HG03095 (cell line): ENCODE data around the gene CCNO.

ENCODE experiments used
- ATAC-seq: cut with Tn5 transposase; IDR thresholded peaks from one replicate; pipeline ENCODE4 v1.9.1; 2021; ENCODE audit warnings: moderate library complexity; ENCODE audit not compliant: unreplicated experiment

CCNO gene, protein sequence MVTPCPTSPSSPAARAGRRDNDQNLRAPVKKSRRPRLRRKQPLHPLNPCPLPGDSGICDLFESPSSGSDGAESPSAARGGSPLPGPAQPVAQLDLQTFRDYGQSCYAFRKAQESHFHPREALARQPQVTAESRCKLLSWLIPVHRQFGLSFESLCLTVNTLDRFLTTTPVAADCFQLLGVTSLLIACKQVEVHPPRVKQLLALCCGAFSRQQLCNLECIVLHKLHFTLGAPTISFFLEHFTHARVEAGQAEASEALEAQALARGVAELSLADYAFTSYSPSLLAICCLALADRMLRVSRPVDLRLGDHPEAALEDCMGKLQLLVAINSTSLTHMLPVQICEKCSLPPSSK

DNA sequence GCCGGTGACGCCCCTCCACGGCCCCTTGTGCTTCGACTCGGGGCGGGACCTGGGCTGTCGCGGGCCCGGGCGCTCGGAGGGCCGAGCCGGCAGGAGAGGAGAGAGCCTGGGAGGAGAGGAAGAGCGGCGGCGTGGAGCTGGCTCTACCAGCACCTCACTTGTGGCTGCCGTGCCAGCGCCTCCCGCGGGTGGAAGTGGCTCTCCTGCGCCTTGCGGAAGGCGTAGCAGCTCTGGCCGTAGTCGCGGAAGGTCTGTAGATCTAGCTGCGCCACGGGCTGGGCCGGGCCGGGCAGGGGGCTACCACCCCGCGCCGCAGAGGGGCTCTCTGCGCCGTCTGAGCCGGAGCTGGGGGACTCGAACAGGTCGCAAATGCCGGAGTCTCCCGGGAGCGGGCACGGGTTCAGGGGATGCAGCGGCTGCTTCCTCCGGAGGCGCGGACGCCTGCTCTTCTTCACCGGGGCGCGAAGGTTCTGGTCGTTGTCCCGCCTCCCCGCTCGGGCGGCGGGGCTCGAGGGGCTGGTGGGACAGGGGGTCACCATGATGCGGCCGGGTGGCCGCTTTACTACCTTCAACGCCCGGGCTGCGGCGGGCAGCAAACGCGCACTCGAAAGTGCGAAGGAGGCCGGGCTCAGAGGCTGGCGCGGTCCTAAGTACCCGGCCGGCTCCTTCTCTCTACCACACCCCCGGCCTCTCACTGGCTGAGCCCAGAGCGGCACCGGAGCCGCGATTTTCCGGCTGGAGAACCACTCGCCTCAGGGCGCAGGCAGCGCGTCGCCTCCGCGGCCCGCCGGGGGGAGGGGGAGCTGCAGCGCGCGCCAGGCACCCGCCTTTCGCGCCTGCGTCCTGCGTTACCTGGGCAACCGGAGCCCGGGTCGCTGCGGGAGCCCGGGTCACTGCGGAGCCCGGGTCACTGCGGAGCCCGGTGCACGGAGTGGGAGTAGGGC lies at the start of gene CCNO:
Gene CCNO, minus strand, starts transcription at position 624 of the 944 bp plus-strand sequence. Its CDS starts 85 bp downstream, at position 539.
- ATAC-seq, result peak; percentile 72

DNA sequence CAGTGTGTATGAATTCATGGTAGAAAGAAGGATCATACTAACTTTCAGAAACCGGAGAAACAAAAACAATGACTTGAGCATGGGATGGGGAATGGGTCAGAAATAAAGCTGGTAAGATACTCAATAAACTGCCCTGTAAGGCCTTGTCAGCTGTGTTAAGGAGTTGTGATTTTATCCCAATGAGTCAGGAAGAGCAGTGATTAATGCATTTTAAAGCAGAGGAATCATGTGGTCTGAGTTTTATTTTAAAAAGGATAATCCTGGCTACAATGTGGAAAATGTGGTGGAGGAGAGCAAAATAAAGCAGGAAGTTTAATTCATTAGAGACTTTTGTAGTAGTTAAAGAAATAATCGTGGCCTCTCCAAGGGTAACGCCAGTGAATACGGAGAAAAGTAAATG lies 45.4 kb upstream of the CCNO start:
- ATAC-seq, result no peak

DNA sequence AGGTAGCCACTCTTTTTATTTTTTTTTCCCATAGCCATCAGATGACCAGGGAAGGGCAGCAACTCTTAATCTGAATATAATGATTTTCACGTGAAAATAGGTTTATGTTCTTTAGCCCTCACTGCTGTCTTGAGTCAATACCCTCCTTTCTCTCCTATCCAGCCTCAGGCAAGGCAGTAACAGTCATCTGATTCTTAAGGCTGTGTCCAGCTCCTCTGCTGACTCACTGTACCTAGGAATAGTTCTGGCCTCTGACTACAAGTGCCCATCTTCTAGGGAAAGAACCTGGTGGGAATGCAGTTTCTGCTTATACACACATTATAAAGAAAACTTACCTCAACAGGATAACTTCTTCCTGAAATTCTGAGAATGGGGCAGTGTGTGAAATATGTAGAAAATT lies 43.4 kb upstream of the CCNO start:
- no peak for ATAC-seq

DNA sequence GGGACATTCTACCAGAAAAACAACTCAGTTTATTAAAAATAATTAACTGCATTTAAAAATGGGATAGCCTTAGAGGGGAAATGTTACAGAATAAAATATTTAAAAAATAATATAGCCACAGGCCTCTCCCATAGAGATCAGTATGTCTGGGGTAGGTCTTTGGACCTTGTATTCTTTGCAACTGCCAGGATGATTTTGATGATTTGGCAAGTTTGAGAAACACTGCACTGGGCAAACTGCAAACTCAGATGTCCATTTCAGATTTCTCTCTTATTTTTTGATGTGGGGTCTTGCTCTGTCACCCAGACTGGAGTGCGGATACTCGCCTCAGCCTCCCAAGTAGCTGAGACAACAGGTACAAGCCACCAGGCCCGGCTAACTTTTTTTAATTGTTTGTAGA lies 24.9 kb upstream of the CCNO start:
- ATAC-seq, result no peak

DNA sequence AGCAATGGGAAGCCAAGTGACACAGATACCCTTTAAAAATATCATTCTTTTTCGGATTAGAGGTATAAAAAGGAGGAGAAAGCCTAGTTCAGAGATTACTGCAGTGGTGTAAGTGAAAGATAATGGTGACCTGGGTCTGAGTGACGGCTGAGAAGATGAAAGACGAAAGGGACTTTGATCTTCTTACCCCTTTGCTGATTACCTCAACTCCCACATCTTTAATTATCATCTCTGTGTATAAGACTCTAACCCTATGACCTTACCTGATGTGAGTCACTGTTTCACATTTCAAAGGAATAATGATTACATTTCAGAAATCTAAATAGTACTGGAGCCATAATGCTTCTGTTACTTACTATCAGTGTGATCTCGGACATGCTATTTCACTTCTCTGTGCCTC lies 21.4 kb upstream of the CCNO start:
- no peak for ATAC-seq

DNA sequence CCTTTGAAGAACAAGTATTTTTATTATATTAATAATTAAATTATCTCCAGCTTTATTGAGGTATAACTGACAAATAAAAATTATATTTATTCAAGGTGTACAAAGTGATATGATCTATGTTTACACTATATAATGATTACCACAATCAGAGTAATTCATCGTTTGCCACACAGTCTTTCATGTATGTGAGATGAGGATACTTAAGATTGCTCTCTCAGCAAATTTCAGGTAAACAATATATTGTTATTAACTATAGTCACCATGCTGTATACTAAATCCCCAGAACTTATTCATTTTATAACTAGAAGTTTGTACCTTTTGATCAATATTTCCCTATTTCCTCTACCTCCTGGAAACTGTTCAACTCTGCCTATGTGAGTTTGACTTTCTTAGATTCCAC lies 16.7 kb upstream of the CCNO start:
- no peak for ATAC-seq

DNA sequence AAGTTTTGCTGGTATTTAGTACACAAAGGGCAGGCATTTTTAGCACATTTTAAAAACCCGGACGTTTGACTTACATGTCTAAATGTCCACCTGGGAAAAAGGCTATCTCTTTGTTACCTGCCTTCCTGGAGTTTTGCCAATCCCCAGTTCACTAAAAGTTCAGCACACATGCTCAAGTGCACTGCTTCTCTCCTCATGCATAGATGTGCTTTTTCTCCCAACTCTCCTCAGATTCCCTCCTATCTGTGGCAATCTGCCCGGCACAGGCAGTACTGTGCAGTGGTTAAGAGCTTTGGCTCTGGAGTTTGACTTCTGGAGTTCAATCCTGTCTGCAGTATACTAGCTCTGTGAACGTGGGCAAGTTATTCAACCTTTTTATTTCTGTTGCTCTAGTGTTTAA lies 8.3 kb upstream of the CCNO start:
- ATAC-seq, result no peak

DNA sequence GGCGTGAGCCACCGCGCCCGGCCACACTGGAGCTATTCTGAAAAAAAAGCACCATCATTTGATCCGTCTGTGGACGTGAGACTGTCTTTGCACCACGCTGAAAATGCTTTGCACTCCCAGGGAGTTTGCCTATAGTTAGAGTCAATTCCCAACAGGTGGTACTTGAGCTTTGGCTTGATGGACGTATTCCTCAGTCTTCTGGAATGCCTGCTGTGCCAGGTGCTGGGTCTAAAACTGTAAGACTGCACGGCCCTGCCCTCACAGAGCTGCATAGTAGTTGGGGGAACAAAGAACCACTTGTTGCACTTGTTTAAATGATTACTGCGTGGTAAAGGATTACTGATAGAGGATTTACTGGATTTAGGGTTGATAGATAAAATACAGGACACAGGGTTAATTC lies 3.4 kb upstream of the CCNO start:
- ATAC-seq, result no peak

DNA sequence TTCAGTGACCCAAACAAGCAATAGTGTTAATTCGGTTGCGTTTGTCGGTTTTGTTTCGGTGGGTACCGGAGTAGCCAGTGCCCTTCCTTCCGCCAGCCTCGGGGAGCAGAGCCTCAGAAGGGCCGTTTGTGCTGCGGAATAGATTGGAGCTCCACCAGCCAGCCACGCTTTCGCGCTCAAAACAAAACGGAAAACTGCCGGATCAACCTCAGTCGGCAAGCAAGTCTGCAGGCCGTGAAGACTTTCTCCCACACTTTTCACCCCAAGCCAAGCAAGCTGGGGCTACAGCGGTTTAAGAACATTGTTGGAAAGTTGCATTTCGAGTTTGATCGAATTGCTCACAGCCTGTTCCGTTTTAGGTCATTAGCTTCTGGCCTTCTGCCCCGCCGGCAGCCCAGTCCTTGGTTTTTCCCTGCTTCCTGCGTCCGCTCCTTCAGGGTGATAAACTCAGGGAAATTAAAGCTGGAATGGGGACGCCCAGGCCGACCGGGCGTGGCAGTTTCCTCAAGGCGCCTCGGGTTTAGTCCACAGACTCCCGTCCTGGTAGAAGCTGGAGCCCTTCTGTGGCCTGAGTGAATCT lies 803 bp upstream of the CCNO start:
- no peak for ATAC-seq

DNA sequence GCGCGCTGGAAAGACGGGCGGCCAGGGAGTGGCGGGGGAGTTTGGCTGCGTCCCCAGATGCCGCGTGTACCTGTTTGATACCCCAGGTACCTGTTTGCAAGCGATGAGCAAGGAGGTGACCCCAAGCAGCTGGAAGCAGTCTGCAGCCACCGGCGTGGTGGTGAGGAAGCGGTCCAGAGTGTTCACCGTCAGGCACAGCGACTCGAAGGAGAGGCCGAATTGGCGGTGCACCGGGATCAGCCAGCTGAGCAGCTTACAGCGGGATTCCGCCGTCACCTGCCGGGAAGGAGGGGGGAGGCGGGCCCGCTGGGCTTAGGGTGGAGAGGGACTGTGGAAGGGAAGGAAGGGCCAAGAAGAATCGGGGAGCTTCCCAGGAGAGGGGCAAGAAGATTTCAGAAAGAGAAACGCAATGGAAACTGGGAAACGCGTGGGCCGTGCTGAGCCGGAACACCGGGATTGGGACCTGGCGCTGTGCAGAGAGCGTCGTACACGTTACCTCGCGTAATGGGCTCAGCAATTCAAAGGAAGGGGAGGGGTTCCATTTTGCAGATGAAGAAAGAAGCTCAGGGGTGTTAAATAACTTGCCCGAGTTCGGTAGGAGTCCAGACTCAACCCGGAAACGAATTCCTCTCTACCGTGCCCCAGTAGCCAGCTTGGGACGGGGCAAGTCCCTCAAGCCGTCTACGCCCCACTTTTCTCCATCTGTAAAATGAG lies 980 bp downstream of the CCNO start:
- ATAC-seq, result no peak

DNA sequence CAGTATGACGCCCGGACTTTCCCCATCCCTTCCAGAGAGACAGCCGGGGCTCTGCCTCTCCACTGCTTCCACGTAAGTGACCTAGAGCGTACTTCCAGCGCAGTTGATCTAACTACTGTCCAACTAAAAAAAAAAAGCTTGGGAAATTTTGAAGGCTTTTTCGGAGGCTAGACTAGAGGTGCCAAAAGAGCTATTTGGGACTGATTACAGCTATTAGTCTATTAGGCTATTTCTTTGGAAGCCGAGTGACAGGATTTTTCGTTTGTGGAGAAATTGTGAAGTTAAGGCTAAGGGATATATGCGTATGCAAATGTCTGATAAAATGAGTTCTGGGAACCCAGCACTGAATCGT lies 1.5 kb downstream of the CCNO start:
- ATAC-seq, result no peak

DNA sequence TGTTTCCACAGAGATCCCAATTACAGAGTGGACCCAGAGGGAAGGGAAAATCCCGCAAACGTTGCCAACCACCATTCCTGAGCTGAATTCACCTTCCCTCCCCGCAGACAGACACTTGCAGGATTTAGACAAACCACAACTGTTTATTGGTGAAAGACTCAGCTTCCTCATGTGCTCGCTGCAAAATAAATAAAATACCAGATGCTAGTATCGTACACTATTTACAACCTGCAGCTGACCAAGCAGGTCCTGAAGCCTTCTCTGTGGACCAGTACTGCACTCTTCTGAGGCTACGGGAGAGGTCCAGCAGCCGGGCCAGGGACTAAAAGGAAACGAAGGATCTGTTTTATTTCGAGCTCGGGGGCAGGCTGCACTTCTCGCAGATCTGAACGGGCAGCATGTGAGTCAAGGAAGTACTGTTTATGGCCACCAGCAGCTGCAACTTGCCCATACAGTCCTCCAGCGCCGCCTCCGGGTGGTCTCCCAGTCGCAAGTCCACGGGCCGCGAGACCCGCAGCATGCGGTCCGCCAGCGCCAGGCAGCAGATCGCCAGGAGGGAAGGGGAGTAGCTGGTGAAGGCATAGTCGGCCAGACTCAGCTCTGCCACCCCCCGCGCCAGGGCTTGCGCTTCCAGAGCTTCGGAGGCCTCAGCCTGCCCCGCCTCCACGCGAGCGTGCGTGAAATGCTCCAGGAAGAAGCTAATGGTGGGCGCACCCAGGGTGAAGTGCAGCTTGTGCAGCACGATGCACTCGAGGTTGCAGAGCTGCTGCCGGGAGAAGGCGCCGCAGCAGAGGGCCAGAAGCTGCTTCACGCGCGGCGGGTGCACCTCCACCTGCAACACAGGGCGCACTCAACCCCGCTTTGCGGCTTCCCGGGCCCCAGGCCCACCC lies 2.1 kb downstream of the CCNO start:
- ATAC-seq, result no peak

DNA sequence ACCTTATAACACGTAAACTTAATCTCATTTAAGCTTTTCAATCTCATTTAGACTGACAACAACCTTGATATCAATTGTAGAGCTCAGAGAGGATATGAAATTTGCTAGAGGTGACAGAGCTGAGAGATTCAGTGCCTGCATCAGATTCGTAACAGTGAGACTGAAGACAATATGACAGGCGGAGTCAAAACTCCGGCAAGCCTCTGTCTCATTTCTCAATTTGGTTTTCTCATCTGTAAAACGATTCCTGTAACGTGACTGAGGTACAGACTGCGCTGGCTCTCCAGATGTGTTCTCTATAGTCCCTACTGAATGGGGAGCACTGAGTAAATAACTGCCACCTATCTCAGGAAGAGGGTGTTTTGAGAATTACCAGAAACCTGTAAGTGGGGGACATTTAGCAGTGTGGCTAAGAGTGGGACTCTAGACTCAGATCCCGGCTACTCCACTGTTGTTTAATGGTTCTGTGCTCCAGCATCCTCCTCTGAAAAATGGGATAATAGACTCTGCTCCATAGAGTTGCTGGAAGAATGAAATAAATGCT lies 3.2 kb downstream of the CCNO start:
- ATAC-seq, result no peak

DNA sequence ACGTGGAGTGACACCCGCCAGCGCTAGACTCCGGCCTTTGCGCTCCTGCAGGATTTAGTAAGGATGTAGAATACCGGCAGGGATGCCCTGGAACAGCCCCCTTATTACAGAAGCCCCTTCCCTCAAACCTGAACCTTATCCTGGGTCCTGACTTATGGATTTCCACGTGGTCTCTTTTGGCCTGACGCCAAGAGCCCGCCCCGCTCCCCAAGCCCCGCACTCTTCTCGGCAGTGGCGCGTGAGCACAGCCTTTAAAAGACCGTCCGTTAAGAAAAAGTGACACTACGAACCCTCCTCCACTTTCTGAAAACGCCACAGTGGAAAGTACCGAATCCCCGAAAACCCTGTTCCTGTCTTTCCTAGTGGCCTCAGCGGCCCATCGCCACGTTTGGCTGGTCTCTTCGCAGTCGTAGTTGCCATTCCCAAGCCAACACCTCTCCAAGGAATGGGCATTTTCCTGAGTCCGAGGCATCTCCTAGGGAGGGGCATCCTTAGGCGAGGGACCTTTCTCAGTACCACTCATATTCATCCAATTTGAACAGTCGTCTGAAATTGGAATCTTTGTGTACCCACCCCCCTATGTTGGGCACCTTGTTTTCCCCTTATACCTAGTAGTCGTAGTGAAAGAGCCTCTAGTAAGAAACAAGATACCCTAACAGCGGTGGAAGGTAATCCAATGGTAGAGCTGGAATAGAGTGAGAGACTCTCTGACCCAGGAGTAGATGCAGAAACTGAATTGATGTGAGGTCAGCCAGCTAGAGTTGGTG lies 5.6 kb downstream of the CCNO start:
- no peak for ATAC-seq

DNA sequence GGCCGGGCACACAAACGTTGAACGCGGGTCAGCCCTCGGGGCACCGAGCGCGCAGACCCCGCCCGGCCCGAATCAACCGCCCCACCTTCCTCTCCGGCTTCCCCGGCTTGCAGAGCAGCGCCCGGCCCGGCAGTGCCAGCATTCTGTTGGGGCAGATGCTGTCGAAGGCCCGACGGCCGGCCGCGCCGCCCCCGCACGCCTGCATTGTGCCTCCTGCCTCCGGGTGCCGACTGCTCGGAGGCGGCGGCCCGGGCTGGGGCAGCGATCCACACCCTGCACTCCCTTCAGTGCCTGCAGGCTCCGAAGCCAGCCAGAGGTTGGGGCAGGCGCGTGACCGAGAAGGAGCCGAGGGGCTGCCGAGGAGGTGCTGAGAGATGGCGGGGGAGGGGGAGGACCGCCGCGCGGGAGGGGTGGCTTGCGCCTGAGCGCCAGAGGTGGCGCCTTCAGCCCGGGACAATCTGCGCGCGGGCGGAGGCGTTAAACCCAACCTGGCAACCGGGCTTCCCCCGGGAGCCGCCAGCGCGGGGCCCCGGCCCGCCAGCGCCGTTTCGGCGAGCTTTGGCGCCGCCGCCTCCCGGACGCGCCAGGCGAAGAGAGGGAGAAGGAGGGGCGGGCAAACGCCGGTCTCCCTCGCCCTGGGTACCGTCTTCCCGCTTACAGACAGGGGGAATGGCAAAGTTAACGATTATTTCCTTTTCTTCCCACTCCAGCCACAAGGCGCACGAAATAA lies 6.3 kb downstream of the CCNO start, which contains the start of gene MCIDAS:
Gene MCIDAS, minus strand, starts transcription at position 382 of the 730 bp plus-strand sequence. Its CDS starts 177 bp downstream, at position 205.
- ATAC-seq, result peak; percentile 47

DNA sequence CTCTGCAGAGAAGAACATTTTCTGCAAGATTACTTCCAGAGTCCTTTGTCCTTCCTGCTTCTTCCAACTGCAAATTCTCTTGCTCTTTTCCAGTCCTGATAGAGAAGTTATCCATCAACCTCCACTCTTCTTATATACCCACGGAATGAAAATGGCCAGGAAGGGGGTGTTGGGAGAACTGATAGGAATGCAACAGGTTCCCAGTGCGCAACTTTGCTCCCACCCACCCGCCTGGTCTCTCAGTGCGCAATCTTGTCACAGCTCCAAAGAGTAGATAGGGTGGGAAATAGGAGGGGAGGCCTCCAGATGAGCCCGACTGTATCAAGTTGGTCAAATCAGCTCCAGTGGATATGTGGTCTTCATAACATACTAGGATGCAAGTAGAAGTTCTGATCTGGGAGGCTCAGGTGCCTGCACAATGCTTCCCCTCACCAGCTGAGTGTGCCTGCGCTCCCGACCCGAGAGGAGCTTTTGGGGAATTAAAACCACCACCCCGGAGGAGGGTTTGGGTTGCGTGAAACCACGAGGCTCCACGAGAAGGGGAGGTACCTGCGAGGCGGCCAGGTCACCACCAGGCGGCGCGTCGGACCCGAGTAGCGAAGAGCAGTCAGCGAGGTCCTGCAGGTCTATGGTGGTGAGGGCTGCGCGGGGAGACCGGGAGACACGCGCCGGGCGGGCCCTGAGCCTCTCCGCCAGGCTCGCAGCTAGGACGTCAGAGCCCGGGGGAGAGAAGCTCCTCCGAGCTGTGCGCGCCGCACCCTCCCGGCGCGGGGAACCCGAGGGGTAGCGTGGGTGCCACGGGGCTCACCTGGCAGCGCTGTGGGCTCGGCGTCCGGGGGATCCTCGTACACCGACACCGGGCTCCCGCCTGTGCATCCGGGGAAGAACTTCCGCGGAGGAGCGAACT lies 7.1 kb downstream of the CCNO start:
- ATAC-seq, result peak; percentile 59

DNA sequence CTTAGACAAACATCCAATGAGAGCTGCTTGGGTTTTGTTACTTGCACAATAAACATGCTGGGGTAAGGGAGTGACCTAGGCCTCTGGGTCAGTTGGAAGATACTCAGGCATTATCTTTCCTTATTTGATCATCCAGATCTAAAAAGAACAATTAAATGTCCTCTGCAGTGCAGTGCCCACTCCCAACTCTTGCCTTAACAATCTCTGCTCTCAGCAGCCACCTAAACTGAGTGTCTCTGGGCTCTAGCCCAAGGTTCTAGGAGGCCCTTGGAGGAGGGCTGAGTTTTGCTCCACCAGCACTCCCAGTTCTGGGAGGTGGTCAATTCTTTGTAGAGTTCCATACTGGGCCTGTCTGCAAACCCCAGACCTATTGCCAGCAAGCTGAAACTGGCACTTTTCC lies 8.1 kb downstream of the CCNO start:
- no peak for ATAC-seq
